NCI-H187 (cell line): Measurements from ENCODE around the gene LDLR.
"Not testable (repeated sequence)": the region's sequence is repeated elsewhere in the genome, so short reads cannot be mapped to it uniquely, and the experiment has no call there.

Experiments used
- DNase-seq, 2 experiments: peaks; one replicate each; lab custom pipeline; 2025; lab: John Stamatoyannopoulos, UW

Gene LDLR

GRCh38 chr19:11141937-11142527, 52.8 kb downstream of the LDLR start:
- no peak for DNase-seq

- no peak for DNase-seq
Observed at GRCh38 chr19:11142528-11143171, 53.4 kb downstream of the LDLR start.

- DNase-seq, result no peak
Observed at GRCh38 chr19:11145536-11145924, 56.3 kb downstream of the LDLR start.

- no peak for DNase-seq
Observed at GRCh38 chr19:11148001-11148400, 58.7 kb downstream of the LDLR start.

DNA sequence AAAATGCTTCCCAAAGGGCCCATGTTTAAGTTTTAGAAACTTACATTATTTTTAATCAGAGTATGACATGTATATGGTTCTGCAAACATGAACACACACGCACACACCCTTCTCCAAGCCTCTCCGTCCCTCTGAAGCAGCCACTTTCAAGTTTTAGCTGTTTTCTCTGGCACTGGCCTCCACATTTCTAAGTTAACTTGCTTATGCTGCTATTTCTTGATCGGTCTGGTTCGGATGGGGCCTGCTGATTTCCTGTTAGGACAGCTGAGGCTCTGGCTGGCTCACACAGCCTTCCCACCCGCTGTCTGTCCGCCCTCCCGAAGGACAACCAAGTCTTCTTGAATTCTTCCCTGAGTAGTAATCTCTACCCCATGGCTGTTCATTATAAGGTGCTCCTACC, 61.9 kb downstream of the LDLR start:
- DNase-seq, result no peak

GRCh38 chr19:11152318-11153062, 63.2 kb downstream of the LDLR start:
- DNase-seq, result no peak

DNA sequence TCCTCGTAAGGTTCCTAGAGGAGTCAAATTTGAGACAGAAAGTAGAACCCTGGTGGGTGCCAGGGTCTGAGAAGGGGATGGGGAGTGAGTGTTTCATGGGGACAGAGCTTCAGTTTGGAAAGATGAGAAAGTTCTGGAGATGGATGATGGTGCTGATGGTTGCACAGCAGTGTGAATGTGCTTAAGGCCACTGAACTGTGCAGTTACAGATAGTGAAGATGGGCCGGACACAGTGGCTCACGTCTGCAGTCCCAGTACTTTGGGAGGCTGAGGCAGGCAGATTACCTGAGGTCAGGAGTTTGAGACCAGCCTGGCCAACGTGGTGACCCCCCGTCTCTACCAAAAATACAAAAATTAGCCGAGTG, 65.4 kb downstream of the LDLR start:
- DNase-seq, result no peak

DNA sequence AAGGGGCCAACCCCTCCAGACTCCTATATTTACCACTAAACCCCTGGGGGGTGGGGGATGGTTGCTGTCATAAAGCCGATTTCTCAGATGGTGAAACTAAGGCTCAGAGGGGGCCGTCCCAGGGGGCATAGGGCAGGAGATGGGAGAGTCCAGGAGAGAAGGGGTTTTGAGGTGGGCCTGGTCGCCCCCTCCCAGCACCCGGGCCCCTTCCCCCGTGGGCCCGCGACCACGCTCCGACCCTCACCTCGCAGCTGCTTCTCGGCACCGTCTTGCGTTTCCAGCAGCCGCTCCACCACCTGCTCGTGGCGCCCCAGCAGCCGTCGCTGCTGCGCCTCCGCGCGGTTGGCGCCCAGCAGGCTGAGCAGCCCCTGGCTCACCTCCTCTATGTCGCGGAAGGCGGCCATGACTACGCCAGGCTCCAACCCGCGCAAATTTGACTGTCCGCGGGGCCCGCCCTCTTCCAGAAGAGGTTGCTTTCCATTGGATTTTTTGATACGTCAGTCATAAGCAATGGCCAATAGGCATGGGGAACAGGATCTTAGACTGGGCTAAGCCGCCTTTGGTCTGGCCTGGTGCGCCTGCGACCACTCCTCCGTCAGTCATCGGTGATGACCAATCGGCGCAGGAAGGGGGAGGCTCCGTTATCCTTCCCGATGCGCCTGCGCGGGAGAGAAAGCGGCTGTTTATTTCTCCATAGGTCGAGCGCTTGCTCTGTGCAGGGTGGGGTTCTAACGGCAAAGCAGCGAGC, 66.3 kb downstream of the LDLR start, which contains the start of gene SPC24:
TSS of gene SPC24 (minus strand) at position 410 of the 748 bp plus-strand sequence. CDS start at position 404, 6 bp downstream.
- DNase-seq, result peak; percentile 71 to 87

GRCh38 chr19:11159598-11160439, 70.6 kb downstream of the LDLR start:
- no peak for DNase-seq

DNA sequence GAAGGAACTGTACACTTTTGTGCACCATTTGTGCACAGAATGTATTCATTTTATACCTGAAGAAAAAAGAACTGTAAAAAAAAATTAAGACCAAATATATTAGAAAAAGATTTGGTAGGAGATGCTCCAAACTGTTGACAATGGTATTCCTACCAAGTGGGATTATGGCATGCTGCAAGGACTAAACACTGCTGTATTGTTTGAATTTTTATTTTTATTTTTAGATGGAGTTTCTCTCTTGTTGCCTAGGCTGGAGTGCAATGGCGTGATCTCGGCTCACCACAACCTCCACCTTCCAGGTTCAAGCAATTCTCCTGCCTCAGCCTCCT, 71.1 kb downstream of the LDLR start:
- not testable (repeated sequence) for DNase-seq

DNA sequence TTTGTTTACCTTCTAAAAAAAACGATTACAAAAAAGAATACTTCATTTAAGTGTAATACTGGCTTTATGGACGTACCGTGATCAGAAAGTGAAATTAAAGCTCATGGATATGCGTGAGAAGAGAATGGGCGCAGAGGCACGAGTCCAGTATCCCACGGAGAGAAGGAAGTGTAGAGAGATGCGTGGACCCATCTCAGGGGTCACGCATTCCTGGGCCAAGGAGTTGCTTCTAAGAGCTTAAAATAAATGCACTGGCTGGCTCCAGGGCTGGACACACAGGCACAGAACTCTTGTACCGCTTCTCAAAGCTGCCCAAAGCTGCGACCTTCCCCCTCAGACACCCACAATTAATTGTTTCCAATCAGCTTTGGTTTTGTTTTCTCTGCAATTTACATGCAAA, 75.0 kb downstream of the LDLR start:
- DNase-seq, result no peak

DNA sequence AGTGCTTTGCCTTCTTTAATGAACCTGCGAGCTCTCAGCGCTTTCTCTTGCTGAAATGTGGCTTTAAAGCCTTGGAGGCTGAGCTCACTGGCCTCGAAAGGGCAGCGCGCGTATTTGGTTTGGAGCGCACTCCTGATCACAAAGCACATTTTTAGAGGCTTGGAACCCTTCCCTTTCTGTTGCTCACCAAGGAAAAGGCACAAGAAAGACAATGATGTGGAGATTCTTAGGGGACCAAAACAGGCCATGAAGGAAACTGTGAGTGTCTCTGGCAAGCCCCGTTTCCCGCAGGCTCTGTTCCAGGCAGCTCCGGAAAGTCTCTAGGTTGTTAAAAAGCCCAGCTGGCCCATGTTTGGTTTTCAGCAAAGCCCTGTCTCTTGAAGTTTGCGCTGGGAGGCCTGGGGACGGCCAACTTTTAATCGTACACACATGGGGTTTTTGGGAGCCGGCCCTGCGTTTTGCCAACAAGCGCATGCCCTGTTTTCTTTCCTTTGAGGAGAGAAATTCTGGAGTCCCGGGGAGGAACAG, 75.7 kb downstream of the LDLR start:
- no peak for DNase-seq

DNA sequence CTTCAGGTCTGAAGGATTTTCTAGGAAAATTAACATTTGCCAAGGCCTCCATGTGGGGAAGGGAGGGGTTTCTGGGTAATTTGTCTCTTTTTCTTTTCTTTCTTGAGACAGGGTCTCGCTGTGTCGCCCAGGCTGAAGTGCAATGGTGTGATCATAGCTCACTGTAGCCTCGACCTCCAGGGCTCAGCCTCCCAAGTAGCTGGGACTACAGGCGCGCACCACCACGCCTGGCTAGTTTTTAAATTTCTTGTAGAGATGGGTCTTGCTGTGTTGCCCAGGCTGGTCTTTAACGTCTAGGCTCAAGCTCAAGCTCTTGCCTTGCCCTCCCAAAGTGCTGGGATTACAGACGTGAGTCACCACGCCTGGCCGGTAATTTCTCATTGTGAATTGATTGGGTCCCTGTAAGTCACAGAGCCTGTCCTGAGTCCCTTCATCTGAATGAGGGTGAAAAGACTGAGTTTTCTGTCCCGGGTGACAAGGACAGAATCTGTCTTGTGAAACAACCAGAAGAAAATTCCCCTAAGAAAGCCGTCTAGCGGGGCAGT, 76.3 kb downstream of the LDLR start:
- DNase-seq, result no peak

DNA sequence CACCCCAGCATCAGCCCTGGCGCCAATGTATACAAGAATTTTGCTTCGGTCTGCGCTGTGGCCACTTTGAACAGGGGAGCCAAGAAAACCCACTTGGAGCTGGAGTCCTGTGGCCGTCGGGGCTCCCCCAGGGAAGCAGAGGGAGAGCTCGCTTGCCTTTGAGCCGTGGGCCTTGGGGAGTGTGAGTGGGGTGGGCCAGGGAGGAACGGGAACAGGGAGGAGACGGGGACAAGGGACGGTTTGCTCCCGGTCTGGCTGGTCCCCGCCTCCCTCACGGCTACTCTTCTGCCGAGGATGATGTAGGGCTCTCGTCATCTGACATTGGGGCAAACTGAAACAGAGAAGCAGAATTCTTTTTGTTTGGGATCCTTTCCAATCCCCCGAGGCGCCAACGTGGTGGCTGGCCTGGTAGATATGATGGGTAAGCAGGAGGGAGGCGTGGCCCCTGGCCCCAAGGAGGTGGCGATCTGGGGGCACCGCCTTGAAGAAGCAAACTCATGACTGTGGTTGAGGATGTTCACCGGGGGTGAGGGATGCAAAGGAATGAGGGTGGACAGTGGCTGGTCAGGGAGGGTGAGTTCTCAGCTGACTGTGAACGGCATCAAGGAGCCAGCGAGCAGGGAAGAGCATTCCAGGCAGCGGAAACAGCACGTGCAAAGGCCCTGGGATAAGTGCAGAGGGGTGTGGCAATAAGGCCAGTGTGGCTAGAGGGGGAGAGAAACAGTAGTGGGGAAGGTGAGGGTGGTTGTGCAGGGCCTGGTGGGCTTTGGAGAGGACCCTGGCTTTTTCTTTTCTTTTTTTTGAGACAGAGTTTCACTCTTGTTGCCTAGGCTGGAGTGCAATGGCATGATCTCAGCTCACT, 77.2 kb downstream of the LDLR start:
- DNase-seq, result no peak

GRCh38 chr19:11168568-11168967, 79.3 kb downstream of the LDLR start:
- no peak for DNase-seq

DNA sequence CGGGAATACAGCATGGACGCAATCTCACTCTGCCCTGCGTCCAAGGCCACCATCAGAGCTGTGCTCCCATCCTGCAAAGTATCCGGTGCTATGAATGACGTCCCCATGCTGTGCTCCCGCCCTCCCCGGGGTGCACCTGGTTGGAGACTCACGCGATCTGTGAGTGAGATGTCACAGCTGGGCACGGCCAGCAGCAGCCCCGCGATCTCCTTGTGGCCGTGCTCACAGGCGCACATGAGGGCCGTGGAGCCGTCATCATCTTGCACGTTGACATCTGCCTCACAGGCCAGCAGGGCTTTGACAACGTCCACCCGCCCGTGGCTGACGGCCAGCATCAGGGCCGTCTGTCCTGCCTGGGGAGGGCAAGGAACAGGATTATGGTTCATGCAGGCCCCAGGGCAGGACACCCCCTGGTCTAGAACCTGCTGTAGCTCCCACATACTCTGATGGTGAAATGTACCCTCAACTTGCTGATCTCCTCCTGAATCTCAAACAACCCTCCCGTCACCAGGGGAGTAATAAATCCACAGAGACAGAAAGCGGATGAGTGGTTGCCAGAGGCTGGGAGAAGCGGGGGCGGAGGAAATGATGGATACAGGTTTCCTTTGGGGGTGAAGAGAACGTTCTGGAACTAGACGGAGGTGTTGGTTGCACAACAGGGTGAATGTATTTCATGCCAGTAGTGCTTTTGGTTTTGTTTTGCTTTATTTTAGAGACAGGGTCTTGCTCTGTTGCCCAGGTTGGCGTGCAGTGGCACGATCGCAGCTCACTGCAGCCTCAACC, 80.8 kb downstream of the LDLR start:
- DNase-seq, result no peak

- DNase-seq, result no peak
Observed at GRCh38 chr19:11171144-11171543, 81.9 kb downstream of the LDLR start.

DNA sequence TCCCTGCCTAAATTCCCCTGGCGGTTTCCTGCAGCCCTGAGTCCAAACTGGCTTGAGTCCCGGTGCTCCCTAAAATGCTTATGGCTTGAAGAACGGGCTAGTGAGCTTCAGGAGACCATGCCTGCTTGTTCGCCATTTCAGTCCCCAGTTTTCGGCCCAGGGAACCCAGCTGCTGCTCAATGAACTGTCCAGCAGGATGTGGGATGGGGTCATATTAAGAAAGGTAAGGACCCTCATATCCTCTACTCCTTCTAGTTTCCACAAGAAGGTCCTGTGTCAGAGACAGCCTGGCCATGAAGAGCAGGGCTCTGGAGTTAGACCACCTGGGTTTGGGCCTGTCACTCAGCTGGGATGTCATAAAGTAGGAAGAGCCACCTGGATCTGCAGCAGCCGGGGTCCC, 83.3 kb downstream of the LDLR start:
- no peak for DNase-seq

- DNase-seq, result no peak
Observed at GRCh38 chr19:11173516-11174155, 84.4 kb downstream of the LDLR start.
